ENCODE results near the gene INPP5A. TPM values are rescaled to one million over a fixed set of nuclear protein-coding genes. Genes with fewer than 3 reads are reported as not detected.

INPP5A gene
- total RNA-seq, 1 donor from 2014 or later = 29.5 TPM

GRCh38 chr10:132802694-132803320 lies 265.2 kb downstream of the INPP5A start:
- Histone ChIP-seq H3K4me3 (ENCODE audit: low read depth, low read length) (no peak overlapping the region), H3K36me3 (ENCODE audit: control insufficient read depth, insufficient read depth, low read length) (no peaks in the 10 kb centered on the region), H3K27me3 (ENCODE audit: control insufficient read depth, insufficient read depth, low read length) (no peaks in the 10 kb centered on the region)
- TF ChIP-seq CTCF (IDR thresholded peaks at IDR 0.05; ENCODE audit: insufficient read depth, low read length, severe bottlenecking) = no peak
- no peak for FAIRE-seq
- DNase-seq (ENCODE audit: low read depth) = no peak

- FAIRE-seq = no peak
- no peak for TF ChIP-seq CTCF (IDR thresholded peaks at IDR 0.05; ENCODE audit: insufficient read depth, low read length, severe bottlenecking)
- Histone ChIP-seq H3K36me3 (ENCODE audit: control insufficient read depth, insufficient read depth, low read length) (no peaks in the 10 kb centered on the region), H3K4me3 (ENCODE audit: low read depth, low read length) (no peak overlapping the region), H3K27me3 (ENCODE audit: control insufficient read depth, insufficient read depth, low read length) (no peaks in the 10 kb centered on the region)
- DNase-seq (ENCODE audit: low read depth) = no peak
Observed at GRCh38 chr10:132803416-132804210, 266.0 kb downstream of the INPP5A start.

- no peaks in the 10 kb centered on the region for H3K36me3 ChIP-seq (ENCODE audit: control insufficient read depth, insufficient read depth, low read length)
- no peak overlapping the region for H3K4me3 ChIP-seq (ENCODE audit: low read depth, low read length)
- FAIRE-seq (no peak), DNase-seq (ENCODE audit: low read depth) (no peak)
- no peak for TF ChIP-seq CTCF (IDR thresholded peaks at IDR 0.05; ENCODE audit: insufficient read depth, low read length, severe bottlenecking)
- no peaks in the 10 kb centered on the region for H3K27me3 ChIP-seq (ENCODE audit: control insufficient read depth, insufficient read depth, low read length)
Observed at GRCh38 chr10:132804287-132804686, 266.7 kb downstream of the INPP5A start.

- H3K36me3 ChIP-seq (ENCODE audit: control insufficient read depth, insufficient read depth, low read length) = no peaks in the 10 kb centered on the region
- DNase-seq (ENCODE audit: low read depth) (no peak), FAIRE-seq (no peak)
- H3K27me3 ChIP-seq (ENCODE audit: control insufficient read depth, insufficient read depth, low read length) = no peaks in the 10 kb centered on the region
- no peak overlapping the region for H3K4me3 ChIP-seq (ENCODE audit: low read depth, low read length)
- TF ChIP-seq CTCF (IDR thresholded peaks at IDR 0.05; ENCODE audit: insufficient read depth, low read length, severe bottlenecking) = no peak
Observed at GRCh38 chr10:132804785-132805426, 267.3 kb downstream of the INPP5A start.

- no peak for DNase-seq (ENCODE audit: low read depth)
Observed at GRCh38 chr10:132805599-132805998, 268.0 kb downstream of the INPP5A start.

More at GRCh38 chr10:132805599-132805998, 268.0 kb downstream of the INPP5A start:
- no peak for FAIRE-seq
- Histone ChIP-seq H3K4me3 (ENCODE audit: low read depth, low read length) (no peak overlapping the region), H3K36me3 (ENCODE audit: control insufficient read depth, insufficient read depth, low read length) (no peaks in the 10 kb centered on the region), H3K27me3 (ENCODE audit: control insufficient read depth, insufficient read depth, low read length) (no peaks in the 10 kb centered on the region)
- TF ChIP-seq CTCF (IDR thresholded peaks at IDR 0.05; ENCODE audit: insufficient read depth, low read length, severe bottlenecking) = no peak

Data from bronchial epithelial cell (primary cell).